GM21367 (cell line): Measurements from ENCODE around the gene PTPRG.
A peak's percentile ranks its signal among the peaks of the same experiment; 100 is the strongest.

Experiments used
- ATAC-seq: cut with Tn5 transposase; IDR thresholded peaks from one replicate; pipeline ENCODE4 v1.9.1; 2021; ENCODE audit not compliant: unreplicated experiment

The PTPRG gene

GRCh38 chr3:61884794-61885193 is 323.4 kb downstream of the PTPRG start:
- ATAC-seq, result no peak

DNA sequence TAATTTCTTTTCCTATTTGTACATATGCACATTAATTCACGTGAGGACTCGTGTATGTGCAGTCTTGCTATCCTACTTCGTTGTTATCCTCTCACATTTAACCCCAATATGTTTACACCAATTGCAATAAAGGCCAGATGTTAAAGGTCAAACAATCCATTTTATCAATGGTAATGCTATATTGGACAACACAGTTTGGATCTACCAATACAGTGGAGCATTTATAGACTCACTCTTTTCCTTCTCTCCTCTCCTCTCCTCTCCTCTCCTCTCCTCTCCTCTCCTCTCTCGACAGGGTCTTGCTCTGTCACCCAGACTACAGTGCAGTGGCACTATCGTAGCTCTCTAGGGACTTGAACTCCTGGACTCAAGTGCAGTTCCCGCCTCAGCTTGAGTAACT is 324.0 kb downstream of the PTPRG start:
- ATAC-seq, result no peak

GRCh38 chr3:61887206-61887605 is 325.8 kb downstream of the PTPRG start:
- no peak for ATAC-seq

GRCh38 chr3:61889259-61889658 is 327.9 kb downstream of the PTPRG start:
- no peak for ATAC-seq

GRCh38 chr3:61890167-61890566 is 328.8 kb downstream of the PTPRG start:
- no peak for ATAC-seq

DNA sequence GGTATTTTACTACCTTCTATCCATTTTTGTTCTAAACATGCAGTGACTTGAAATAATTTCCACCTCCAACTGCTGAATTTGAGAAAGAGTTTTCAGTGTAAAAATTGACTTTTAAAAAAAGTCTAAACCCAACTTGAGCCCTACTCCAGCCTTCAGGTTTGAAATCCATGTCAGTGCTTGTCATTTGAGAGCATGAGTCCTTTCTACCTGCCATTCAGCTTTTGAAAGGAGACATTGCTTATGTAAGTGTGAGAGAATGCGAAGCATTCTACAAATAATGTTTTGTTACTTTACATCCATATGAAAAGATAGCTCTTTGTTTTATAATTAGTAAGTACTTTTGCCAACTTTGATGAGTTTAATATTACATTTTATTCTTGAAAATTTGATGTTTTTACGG is 329.2 kb downstream of the PTPRG start:
- ATAC-seq, result no peak

DNA sequence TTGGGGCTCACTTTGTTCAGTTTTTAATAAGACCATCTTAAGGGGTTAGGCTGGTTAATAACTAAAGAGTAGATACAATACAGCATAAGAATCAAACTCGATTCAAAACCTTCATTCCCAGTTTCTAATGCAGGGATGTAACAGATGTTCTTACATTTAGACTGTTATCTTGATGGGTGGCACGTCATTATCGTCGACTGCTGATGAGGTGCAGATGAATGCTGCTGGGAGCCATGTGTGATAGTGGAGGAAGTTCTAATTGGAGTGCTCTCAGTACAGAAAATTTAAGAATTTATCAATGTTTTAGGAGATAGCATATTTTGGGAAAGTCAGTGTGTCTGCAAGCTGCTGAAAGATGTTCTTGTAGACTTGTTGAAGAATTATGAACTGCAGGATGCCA is 331.5 kb downstream of the PTPRG start:
- no peak for ATAC-seq

- ATAC-seq, result no peak
Measured at GRCh38 chr3:61893840-61894566, 332.6 kb downstream of the PTPRG start.

GRCh38 chr3:61894988-61895935 is 333.9 kb downstream of the PTPRG start:
- ATAC-seq, result peak; percentile 95

DNA sequence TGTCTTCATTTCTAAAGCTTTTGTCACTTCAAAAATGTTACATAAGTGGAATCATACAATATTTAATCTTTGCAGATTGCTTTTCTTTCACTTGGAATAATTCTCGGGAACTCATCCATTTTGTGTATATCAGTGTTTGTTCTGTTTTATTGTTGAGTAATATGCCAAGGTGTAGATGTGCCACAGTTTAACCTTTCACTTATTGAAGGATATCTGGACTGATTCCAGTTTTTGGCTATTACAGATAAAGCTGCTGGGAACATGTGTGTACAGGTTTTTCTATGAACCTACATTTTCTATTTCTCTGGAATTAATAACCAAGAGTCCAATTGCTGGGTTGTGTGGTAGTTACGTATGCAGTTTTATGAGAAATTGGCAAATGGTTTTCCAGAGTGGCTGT is 334.9 kb downstream of the PTPRG start:
- ATAC-seq, result no peak

DNA sequence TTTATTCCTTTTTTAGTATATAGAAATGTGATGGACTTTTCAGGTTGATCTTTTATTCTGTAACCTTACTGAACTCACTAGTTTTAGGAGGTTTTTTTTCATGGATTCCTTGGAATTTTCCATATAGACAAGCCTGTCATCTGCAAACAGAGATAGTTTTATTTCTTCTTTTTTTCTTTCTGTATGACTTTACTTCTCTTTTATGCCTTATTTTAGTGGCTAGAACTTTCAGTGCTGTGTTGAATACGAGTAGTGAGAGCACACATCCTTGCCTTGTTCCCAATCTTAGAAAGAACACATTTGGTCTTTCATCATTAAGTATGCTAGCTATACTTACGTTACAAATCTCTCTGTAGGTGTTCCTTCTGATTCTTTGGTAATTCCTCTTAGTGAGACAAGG is 336.5 kb downstream of the PTPRG start:
- no peak for ATAC-seq

GRCh38 chr3:61899700-61900462 is 338.5 kb downstream of the PTPRG start:
- no peak for ATAC-seq

GRCh38 chr3:61901496-61901895 is 340.1 kb downstream of the PTPRG start:
- ATAC-seq, result no peak

GRCh38 chr3:61901986-61902385 is 340.6 kb downstream of the PTPRG start:
- ATAC-seq, result no peak

DNA sequence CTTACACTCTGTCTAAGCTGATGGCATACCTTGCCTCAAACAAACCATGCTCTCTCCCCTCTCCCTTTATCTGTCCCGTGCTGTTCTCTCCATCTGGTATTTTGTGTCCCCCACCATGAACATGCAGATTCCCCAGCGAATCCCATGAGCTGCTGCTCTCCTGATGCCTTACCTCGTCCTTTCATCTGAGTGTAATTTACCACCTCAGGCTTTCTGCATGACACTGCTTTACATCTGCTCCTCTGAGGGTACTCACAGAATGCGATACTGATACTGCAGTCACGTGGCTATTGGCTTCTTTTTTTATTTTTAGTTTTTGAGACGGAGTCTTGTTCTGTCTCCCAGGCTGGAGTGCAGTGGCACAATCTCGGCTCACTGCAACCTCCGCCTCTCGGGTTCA is 341.7 kb downstream of the PTPRG start:
- ATAC-seq, result no peak

DNA sequence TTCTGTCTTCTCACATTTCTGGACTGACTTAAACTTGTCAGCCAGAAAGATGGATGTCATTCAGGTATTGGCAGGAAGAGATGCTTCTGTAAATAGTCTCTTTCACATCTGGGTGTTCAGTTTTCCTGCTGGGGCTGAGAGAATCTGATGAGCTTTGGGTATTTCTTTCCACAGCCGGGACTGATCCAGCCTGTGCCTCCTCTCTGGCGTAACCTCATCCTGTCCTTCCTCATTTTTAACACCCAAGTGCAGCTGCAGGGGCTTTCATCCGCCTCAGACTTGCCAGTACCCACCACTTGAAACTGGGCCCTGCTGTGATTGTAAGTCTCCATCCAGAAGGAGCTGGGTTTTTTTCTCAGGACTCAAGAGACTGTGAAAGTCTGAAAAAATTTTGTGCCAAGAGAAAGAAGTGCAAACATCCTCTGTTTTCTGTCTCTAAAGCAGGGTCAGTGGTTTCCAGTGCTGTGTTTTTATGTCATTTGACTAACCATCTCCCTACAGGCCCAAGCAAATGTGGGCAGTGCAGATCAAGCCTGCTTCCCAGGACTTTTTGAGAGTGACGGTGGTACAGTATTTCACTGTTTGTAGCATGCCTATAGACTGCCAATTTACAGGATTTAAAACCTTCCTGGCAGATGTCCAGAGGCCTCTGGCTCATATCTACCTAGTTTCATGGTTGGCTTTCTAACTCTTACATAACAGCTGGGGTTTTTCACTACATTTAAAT is 342.7 kb downstream of the PTPRG start:
- no peak for ATAC-seq

DNA sequence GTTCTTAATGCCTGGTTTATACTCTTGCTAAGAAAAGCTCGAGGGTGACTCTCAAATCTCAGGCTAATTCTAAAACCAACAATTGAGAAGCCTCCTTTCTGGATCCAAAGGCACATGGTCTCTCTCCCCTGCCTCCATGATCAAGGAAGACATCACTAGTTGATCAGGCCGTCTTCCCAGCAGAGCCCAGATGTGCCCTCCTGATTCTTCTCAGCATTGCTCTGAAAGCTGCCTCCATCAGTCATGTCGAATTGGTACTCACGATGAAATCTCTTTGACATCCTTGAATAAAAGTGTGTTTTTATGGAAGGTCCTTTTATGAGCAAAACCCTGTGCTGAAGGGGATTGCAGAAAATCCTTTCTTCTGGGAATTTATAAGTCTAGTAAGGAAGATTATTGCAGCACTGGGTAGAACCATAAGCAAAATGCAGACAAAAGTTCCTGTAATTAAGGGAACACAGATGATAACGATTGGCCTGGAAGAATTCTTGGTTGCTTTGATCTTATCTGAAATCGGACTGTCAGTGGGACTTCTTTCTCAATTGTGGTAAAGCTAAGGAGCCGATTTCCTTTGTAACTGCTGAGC is 345.9 kb downstream of the PTPRG start:
- ATAC-seq, result no peak

- ATAC-seq, result no peak
Measured at GRCh38 chr3:61908382-61908781, 347.0 kb downstream of the PTPRG start.

DNA sequence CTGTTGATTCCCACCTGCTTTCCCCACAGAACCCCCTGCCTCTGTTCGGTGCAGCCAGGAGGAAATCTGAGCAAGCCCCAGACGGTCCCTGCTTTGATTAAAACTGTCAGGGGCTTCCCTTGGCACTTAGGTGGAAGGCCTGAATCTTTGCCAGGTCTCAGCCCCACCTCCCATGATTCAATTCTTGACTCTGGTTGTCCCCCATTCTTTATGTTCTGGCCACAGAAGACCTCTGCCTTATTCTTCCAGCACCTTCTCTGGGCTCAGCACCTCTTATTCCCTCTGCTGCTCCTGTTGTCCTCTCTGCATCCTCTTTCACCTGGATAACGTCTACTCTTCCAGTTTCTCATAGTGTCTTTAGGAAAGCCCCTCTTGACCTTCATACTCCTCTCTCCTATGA is 349.4 kb downstream of the PTPRG start:
- ATAC-seq, result no peak

DNA sequence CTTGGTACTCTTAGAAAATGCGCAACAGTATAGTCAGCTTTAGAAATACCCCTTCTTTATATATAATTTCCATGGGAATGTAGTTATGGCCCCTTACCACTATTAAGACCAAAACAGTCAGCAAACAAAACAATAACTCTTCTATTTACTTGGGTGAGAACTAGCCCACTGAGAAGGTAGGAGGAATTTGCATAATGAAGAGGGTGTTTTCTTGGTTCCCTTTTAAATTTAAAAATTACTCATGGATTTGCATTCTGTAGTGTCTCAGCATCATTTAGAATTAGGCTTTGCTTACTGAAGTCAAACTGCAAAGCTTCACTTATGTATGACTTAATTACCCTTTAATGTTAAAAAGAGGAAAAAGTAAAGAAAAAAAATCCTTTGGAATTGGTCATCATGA is 350.8 kb downstream of the PTPRG start:
- peak; percentile 92 for ATAC-seq
